PC-3 (cell line): ENCODE data around the gene PIGB. TPM values are rescaled to one million over a fixed set of nuclear protein-coding genes. Genes with fewer than 3 reads are reported as not detected.
A peak's percentile ranks its signal among the peaks of the same experiment; 100 is the strongest.

Experiments used
- ATAC-seq: fragments of 200-7000 bp; cut with Tn5 transposase; 2 replicates; pipeline ENCODE4 v1.9.1; 2020; ENCODE audit warnings: mild to moderate bottlenecking, moderate library complexity
- BruUV-seq: library from RNA; stranded (reverse); fragments of 400-500 nt; replicated peaks from 2 replicates; lab custom pipeline; 2021; lab: Mats Ljungman, UMichigan
- CTCF ChIA-PET: fragments of 300-600 bp; sonication (Branson Sonifier 250); formaldehyde crosslinking; loops from one replicate; lab custom pipeline; 2022; ENCODE audit warnings: antibody characterized with exemption; lab: Charles Lee
- POLR2A ChIA-PET: fragments of 300-600 bp; sonication (Branson Sonifier 250); formaldehyde crosslinking; loops from one replicate; lab custom pipeline; 2022; ENCODE audit warnings: antibody characterized with exemption; ENCODE audit not compliant: unreplicated experiment; lab: Charles Lee
- DNase-seq: peaks from one replicate; pipeline ENCODE4 v3.0.0-alpha.2; 2015
- H2AFZ ChIP-seq: fragments of 300-600 bp; sonication (generic); 2 replicates; pipeline ENCODE4 v1.6.0; 2016; ENCODE audit warnings: antibody characterized with exemption, low read length
- H3F3A ChIP-seq: fragments of 300-600 bp; sonication (generic); one replicate; pipeline ENCODE4 v1.6.0; 2017; ENCODE audit warnings: antibody characterized with exemption, low read length, control low read depth, mild to moderate bottlenecking; ENCODE audit not compliant: unreplicated experiment
- H3K27ac ChIP-seq: fragments of 300-600 bp; sonication (generic); 2 replicates; pipeline ENCODE4 v1.5.1; 2016; ENCODE audit warnings: mild to moderate bottlenecking, low read length
- H3K27me3 ChIP-seq: fragments of 300-600 bp; sonication (generic); 2 replicates; pipeline ENCODE4 v1.6.1; 2016; ENCODE audit warnings: low read length, mixed read lengths
- H3K36me3 ChIP-seq: fragments of 300-600 bp; sonication (generic); 2 replicates; pipeline ENCODE4 v1.6.1; 2016; ENCODE audit warnings: low read depth, mixed run types, low read length, mixed read lengths
- H3K4me1 ChIP-seq: fragments of 300-600 bp; sonication (generic); 2 replicates; pipeline ENCODE4 v1.5.1; 2016; ENCODE audit warnings: low read length; ENCODE audit not compliant: insufficient read depth
- H3K4me2 ChIP-seq: fragments of 300-600 bp; sonication (generic); 2 replicates; pipeline ENCODE4 v1.6.0; 2016; ENCODE audit warnings: low read length
- H3K4me3 ChIP-seq: fragments of 300-600 bp; sonication (generic); 2 replicates; pipeline ENCODE4 v1.5.1; 2016; ENCODE audit warnings: mild to moderate bottlenecking, low read length, mixed read lengths
- H3K79me2 ChIP-seq: fragments of 300-600 bp; sonication (generic); 2 replicates; pipeline ENCODE4 v1.6.1; 2017; ENCODE audit warnings: low read length, mixed read lengths
- H3K9ac ChIP-seq: fragments of 300-600 bp; sonication (generic); 2 replicates; pipeline ENCODE4 v1.6.0; 2016; ENCODE audit warnings: mild to moderate bottlenecking, low read length
- H3K9me2 ChIP-seq: fragments of 300-600 bp; sonication (generic); replicated peaks from 2 replicates; pipeline ENCODE4 v1.6.1; 2016; ENCODE audit warnings: mixed run types, low read length, mixed read lengths
- H3K9me3 ChIP-seq: fragments of 300-600 bp; sonication (generic); 2 replicates; pipeline ENCODE4 v1.6.1; 2016; ENCODE audit warnings: low read length, mixed read lengths
- H4K20me1 ChIP-seq: fragments of 300-600 bp; sonication (generic); 2 replicates; pipeline ENCODE4 v1.6.1; 2016; ENCODE audit warnings: low read length, mixed read lengths
- EZH2 ChIP-seq: fragments of 300-600 bp; sonication (generic); IDR thresholded peaks from one replicate; pipeline ENCODE4 v1.6.1; 2017; ENCODE audit warnings: antibody characterized with exemption, mild to moderate bottlenecking, low read length; ENCODE audit not compliant: unreplicated experiment
- EZH2phosphoT487 ChIP-seq: fragments of 300-600 bp; sonication (generic); IDR thresholded peaks from 2 replicates; pipeline ENCODE4 v1.6.1; 2018; ENCODE audit warnings: mild to moderate bottlenecking, antibody characterized with exemption, low read length, borderline replicate concordance
- intact Hi-C: fragments of 100-400 bp; cut with micrococcal nuclease; formaldehyde crosslinking; loops from 2 replicates; pipeline ENCODE4 v1.9.0; 2023
- total RNA-seq: library from RNA; depleted of rRNA; stranded (reverse); fragments of >200 nt; gene quantifications from 2 replicates; pipeline ENCODE4 v1.2.3, GENCODE V29; 2014
- TF ChIP-seq, protein P1 (sequence below): fragments of 300-600 bp; sonication (generic); conservative IDR thresholded peaks from 2 replicates; pipeline ENCODE4 v1.5.1; 2017; ENCODE audit warnings: antibody characterized with exemption, low read depth, mild to moderate bottlenecking, low read length

PIGB gene
- total RNA-seq, 1 experiment from 2014 or later, result 15.3 TPM

GRCh38 chr15:55288006-55288717 lies 30.9 kb upstream of the PIGB start:
- intact Hi-C loops, result no loop called here
- POLR2A ChIA-PET, result no interaction called here
- no TSS peak for BruUV-seq
- Histone ChIP-seq H3K27me3 (no peaks in the 10 kb centered on the region), H3K36me3 (no peaks in the 10 kb centered on the region), H4K20me1 (no peaks in the 10 kb centered on the region), H3K4me2 (peak overlapping the region; percentile 86), H3K27ac (no peak overlapping the region), H3K79me2 (no peaks in the 10 kb centered on the region; the same call in none of the 2 replicates), H3K4me1 (peaks cover 10% of the 10 kb centered on the region; the same call in 1 of the 2 replicates), H3K9ac (no peak overlapping the region), H3K9me2 (no peaks in the 10 kb centered on the region), H3K4me3 (peak overlapping the region; percentile 98), H3F3A (no peaks in the 10 kb centered on the region), H2AFZ (no peak overlapping the region), H3K9me3 (no peaks in the 10 kb centered on the region)
- CTCF ChIA-PET, result interaction anchor here (0.6 kb wide), 1 partner anchor 71 kb away, joined by 4 read pairs; no protein-coding TSS in a partner anchor
- no peak for DNase-seq
- no peak for TF ChIP-seq EZH2
- TF ChIP-seq EZH2phosphoT487, result no peak
- TF ChIP-seq, protein P1, sequence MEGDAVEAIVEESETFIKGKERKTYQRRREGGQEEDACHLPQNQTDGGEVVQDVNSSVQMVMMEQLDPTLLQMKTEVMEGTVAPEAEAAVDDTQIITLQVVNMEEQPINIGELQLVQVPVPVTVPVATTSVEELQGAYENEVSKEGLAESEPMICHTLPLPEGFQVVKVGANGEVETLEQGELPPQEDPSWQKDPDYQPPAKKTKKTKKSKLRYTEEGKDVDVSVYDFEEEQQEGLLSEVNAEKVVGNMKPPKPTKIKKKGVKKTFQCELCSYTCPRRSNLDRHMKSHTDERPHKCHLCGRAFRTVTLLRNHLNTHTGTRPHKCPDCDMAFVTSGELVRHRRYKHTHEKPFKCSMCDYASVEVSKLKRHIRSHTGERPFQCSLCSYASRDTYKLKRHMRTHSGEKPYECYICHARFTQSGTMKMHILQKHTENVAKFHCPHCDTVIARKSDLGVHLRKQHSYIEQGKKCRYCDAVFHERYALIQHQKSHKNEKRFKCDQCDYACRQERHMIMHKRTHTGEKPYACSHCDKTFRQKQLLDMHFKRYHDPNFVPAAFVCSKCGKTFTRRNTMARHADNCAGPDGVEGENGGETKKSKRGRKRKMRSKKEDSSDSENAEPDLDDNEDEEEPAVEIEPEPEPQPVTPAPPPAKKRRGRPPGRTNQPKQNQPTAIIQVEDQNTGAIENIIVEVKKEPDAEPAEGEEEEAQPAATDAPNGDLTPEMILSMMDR, result no peak
- no peak for ATAC-seq

GRCh38 chr15:55289011-55289745 lies 29.8 kb upstream of the PIGB start:
- TF ChIP-seq EZH2 (no peak), EZH2phosphoT487 (no peak)
- TF ChIP-seq, protein P1, result no peak
- Histone ChIP-seq H3K27me3 (no peaks in the 10 kb centered on the region), H3K4me1 (peaks cover 10% of the 10 kb centered on the region; the same call in 1 of the 2 replicates), H3K4me2 (peak overlapping the region; percentile 86), H4K20me1 (no peaks in the 10 kb centered on the region), H2AFZ (peak overlapping the region; percentile 99), H3K9me3 (no peaks in the 10 kb centered on the region), H3F3A (no peaks in the 10 kb centered on the region), H3K4me3 (peak overlapping the region; percentile 98), H3K9me2 (no peaks in the 10 kb centered on the region), H3K36me3 (no peaks in the 10 kb centered on the region), H3K79me2 (no peaks in the 10 kb centered on the region; the same call in 1 of the 2 replicates), H3K9ac (peak overlapping the region; percentile 87), H3K27ac (no peak overlapping the region)
- ChIA-PET POLR2A (no interaction called here), CTCF (no interaction called here)
- DNase-seq, result peak; percentile 40
- intact Hi-C loops, result no loop called here
- peak; percentile 32 for ATAC-seq
- BruUV-seq, result TSS peak; percentile 21
